SU-DHL-6 (cell line): ENCODE results near the gene MACROH2A2.

Experiments used
- H2AFZ ChIP-seq: fragments of 200-600 bp; sonication (generic); 2 replicates; pipeline ENCODE4 v1.6.1; 2014; ENCODE audit warnings: low read depth, mild to moderate bottlenecking, moderate library complexity, mixed read lengths, antibody characterized with exemption, low read length; ENCODE audit not compliant: severe bottlenecking
- H3F3A ChIP-seq: fragments of 200-600 bp; shearing (Covaris generic); 2 replicates; pipeline ENCODE4 v1.6.0; 2016; ENCODE audit warnings: antibody characterized with exemption, mild to moderate bottlenecking; ENCODE audit not compliant: insufficient read depth
- H3K27ac ChIP-seq: fragments of 200-600 bp; sonication (generic); 2 replicates; pipeline ENCODE4 v1.5.1; 2016; ENCODE audit warnings: low read depth, mild to moderate bottlenecking, low read length, moderate library complexity, mixed read lengths
- H3K27me3 ChIP-seq: fragments of 200-600 bp; sonication (generic), shearing (Covaris generic); 2 replicates; pipeline ENCODE4 v1.6.0; 2014; ENCODE audit warnings: mild to moderate bottlenecking, low read length
- H3K36me3 ChIP-seq: fragments of 200-600 bp; sonication (generic); 2 replicates; pipeline ENCODE4 v1.6.1; 2014; ENCODE audit warnings: mild to moderate bottlenecking, low read length, mixed read lengths
- H3K4me2 ChIP-seq: fragments of 300-600, 200-600 bp; shearing (Covaris generic), sonication (generic); 2 replicates; pipeline ENCODE4 v1.6.0; 2014; ENCODE audit warnings: low read length, low read depth, mild to moderate bottlenecking; ENCODE audit not compliant: poor library complexity, severe bottlenecking
- H3K4me3 ChIP-seq: fragments of 200-600 bp; sonication (generic); 2 replicates; pipeline ENCODE4 v1.5.1; 2014; ENCODE audit warnings: antibody characterized with exemption, low read length, mild to moderate bottlenecking, mixed read lengths; ENCODE audit not compliant: insufficient read depth, poor library complexity, severe bottlenecking
- H3K79me2 ChIP-seq: fragments of 200-600 bp; sonication (generic); 2 replicates; pipeline ENCODE4 v1.6.1; 2014; ENCODE audit warnings: mild to moderate bottlenecking, low read length, moderate library complexity; ENCODE audit not compliant: insufficient read depth
- H3K9ac ChIP-seq: fragments of 200-600 bp; sonication (generic); 2 replicates; pipeline ENCODE4 v1.7.0; 2014; ENCODE audit warnings: mild to moderate bottlenecking, low read length
- H3K9me2 ChIP-seq: fragments of 200-600 bp; sonication (generic); replicated peaks from 2 replicates; pipeline ENCODE4 v1.6.1; 2014; ENCODE audit warnings: low read length; ENCODE audit not compliant: insufficient read depth
- H3K9me3 ChIP-seq: fragments of 200-600 bp; sonication (generic); 2 replicates; pipeline ENCODE4 v1.6.1; 2014; ENCODE audit warnings: low read length, mixed read lengths; ENCODE audit not compliant: insufficient read depth
- H4K20me1 ChIP-seq: fragments of 200-600 bp; sonication (generic); 2 replicates; pipeline ENCODE4 v1.6.1; 2014; ENCODE audit warnings: low read depth, mild to moderate bottlenecking, antibody characterized with exemption, low read length, moderate library complexity, mixed read lengths
- EZH2phosphoT487 ChIP-seq: fragments of 200-600 bp; sonication (generic), shearing (Covaris generic); conservative IDR thresholded peaks from 2 replicates; pipeline ENCODE4 v1.6.1; 2018; ENCODE audit warnings: mild to moderate bottlenecking, antibody characterized with exemption, low read length, moderate library complexity, mixed read lengths
- TF ChIP-seq, protein P1 (sequence below): fragments of 200-600 bp; sonication (generic); IDR thresholded peaks from one replicate; pipeline ENCODE4 v1.5.1; 2017; ENCODE audit warnings: antibody characterized with exemption, mild to moderate bottlenecking, low read length, moderate library complexity; ENCODE audit not compliant: insufficient read depth, poor library complexity, severe bottlenecking

The MACROH2A2 gene

DNA sequence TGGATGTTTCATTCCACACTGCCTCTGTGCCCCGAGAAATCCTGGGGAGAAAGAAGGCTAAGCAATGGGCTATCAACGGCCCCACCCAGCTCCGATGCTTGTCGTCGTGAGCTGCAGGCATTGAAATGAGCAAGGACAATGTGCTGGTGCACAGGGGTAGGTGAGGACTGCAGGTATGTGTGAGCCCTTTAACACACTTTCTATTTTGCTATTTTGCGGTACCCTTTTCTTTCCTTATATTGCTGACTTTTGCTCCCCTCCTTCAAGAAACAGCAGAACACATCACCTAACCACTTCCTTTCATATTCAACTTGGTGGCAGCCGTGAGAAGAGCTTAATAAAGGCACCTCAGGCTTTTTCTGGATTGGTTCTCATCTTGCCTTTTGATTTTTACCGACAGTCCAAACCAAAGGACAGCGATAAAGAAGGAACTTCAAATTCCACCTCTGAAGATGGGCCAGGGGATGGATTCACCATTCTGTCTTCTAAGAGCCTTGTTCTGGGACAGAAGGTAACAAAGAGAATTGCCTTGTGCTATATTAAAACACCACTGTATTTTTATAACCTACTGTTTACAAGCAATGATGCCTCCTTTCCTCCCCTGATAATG lies 40.8 kb downstream of the MACROH2A2 start:
- H3K9ac ChIP-seq: no peak overlapping the region
- no peaks in the 10 kb centered on the region for H3K36me3 ChIP-seq
- no peaks in the 10 kb centered on the region for H3F3A ChIP-seq
- no peaks in the 10 kb centered on the region for H4K20me1 ChIP-seq
- H3K9me3 ChIP-seq: no peaks in the 10 kb centered on the region
- no peak overlapping the region for H3K4me3 ChIP-seq
- H3K27me3 ChIP-seq: no peaks in the 10 kb centered on the region
- H2AFZ ChIP-seq: no peak overlapping the region
- TF ChIP-seq EZH2phosphoT487: no peak
- TF ChIP-seq, protein P1, sequence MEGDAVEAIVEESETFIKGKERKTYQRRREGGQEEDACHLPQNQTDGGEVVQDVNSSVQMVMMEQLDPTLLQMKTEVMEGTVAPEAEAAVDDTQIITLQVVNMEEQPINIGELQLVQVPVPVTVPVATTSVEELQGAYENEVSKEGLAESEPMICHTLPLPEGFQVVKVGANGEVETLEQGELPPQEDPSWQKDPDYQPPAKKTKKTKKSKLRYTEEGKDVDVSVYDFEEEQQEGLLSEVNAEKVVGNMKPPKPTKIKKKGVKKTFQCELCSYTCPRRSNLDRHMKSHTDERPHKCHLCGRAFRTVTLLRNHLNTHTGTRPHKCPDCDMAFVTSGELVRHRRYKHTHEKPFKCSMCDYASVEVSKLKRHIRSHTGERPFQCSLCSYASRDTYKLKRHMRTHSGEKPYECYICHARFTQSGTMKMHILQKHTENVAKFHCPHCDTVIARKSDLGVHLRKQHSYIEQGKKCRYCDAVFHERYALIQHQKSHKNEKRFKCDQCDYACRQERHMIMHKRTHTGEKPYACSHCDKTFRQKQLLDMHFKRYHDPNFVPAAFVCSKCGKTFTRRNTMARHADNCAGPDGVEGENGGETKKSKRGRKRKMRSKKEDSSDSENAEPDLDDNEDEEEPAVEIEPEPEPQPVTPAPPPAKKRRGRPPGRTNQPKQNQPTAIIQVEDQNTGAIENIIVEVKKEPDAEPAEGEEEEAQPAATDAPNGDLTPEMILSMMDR: no peak
- H3K27ac ChIP-seq: no peak overlapping the region
- H3K4me2 ChIP-seq: no peak overlapping the region
- H3K9me2 ChIP-seq: no peaks in the 10 kb centered on the region
- no peaks in the 10 kb centered on the region for H3K79me2 ChIP-seq

DNA sequence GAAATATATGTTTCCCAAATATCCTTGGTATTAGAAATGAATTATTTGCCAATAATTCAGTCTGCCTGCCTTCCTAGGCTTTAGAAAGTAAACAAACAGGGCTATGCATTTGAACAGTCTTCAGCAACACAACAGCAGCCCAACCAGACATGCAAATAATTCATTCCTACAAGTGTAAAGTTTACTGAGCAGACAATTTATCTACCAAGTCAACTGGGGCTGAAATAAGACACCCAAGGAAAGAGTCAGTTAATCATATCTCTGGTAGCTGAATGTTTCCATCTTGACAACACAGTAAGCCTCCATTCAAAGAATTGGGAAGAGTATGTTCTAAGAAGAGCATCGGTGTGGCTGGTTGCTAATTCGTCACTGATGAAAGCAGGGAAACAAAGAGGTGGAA lies 41.6 kb downstream of the MACROH2A2 start:
- no peaks in the 10 kb centered on the region for H3K27me3 ChIP-seq
- H3K79me2 ChIP-seq: no peaks in the 10 kb centered on the region
- TF ChIP-seq, protein P1: no peak
- no peak for TF ChIP-seq EZH2phosphoT487
- no peak overlapping the region for H3K4me3 ChIP-seq
- H3K9me2 ChIP-seq: no peaks in the 10 kb centered on the region
- no peaks in the 10 kb centered on the region for H3K9me3 ChIP-seq
- no peaks in the 10 kb centered on the region for H3F3A ChIP-seq
- H3K4me2 ChIP-seq: no peak overlapping the region
- no peak overlapping the region for H2AFZ ChIP-seq
- no peaks in the 10 kb centered on the region for H4K20me1 ChIP-seq
- no peaks in the 10 kb centered on the region for H3K36me3 ChIP-seq
- no peak overlapping the region for H3K27ac ChIP-seq
- no peak overlapping the region for H3K9ac ChIP-seq

DNA sequence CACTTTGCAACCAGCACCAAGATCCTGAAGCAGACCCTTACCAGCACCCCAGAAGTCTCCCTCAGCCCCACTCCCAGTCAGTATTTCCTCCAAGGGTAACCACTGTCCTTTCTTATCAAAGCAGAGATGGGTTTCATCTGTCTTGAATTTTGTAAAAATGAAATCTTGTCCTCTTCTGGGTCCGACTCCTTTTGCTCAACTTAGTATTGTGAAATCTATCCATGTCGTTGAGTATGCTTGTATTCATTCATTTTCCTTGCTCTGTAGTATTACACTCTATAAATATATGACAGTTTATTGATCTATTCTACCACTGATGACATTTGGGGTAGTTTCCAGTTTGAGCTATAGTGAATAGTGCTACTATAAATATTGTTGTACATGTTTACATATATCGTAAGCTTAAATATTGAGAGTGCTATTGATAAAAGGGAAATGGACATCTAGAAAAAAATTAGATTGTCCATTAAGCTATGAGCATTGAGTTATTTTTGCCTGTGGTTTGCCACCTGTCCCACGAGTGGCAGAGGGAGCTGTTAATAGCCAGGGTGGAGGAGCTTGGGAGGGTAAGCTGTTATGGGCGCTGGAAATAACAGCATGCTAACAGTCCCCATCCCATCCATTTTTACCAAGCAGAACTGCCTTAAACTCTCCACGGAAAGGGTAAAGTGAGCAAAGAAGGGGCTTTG lies 43.5 kb downstream of the MACROH2A2 start:
- Histone ChIP-seq H2AFZ (no peak overlapping the region), H4K20me1 (no peaks in the 10 kb centered on the region), H3K4me2 (no peak overlapping the region), H3K9me2 (no peaks in the 10 kb centered on the region), H3K9me3 (no peaks in the 10 kb centered on the region), H3K36me3 (no peaks in the 10 kb centered on the region), H3K79me2 (no peaks in the 10 kb centered on the region), H3K9ac (no peak overlapping the region), H3F3A (no peaks in the 10 kb centered on the region), H3K27me3 (no peaks in the 10 kb centered on the region), H3K27ac (no peak overlapping the region), H3K4me3 (no peak overlapping the region)
- TF ChIP-seq, protein P1: no peak
- no peak for TF ChIP-seq EZH2phosphoT487
